ENCODE measurements around the gene CDK18. TPM values are rescaled to one million over a fixed set of nuclear protein-coding genes. Genes with fewer than 3 reads are reported as not detected.
A peak's percentile ranks its signal among the peaks of the same experiment; 100 is the strongest.

The CDK18 gene
- total RNA-seq, 1 experiment from 2014 or later: 1.1 TPM

GRCh38 chr1:205543351-205544301 is 39.2 kb downstream of the CDK18 start:
- Histone ChIP-seq H3K4me3 (peak overlapping the region; percentile 46), H3K36me3 (no peaks in the 10 kb centered on the region), H3K4me1 (no peaks in the 10 kb centered on the region), H3K27ac (no peak overlapping the region), H3K9me3 (replicated peaks) (no peaks in the 10 kb centered on the region), H3K27me3 (peaks cover 4% of the 10 kb centered on the region)
- peak; percentile 70 to 72 for DNase-seq

GRCh38 chr1:205545001-205545919 is 40.8 kb downstream of the CDK18 start:
- Histone ChIP-seq H3K27me3 (peaks cover 3% of the 10 kb centered on the region), H3K9me3 (replicated peaks) (no peaks in the 10 kb centered on the region), H3K4me1 (no peaks in the 10 kb centered on the region), H3K27ac (no peak overlapping the region), H3K36me3 (no peaks in the 10 kb centered on the region), H3K4me3 (no peak overlapping the region)
- DNase-seq: no peak

GRCh38 chr1:205545991-205546390 is 41.5 kb downstream of the CDK18 start:
- peaks cover 3% of the 10 kb centered on the region; the same call in 1 of the 2 replicates for H3K27me3 ChIP-seq
- H3K36me3 ChIP-seq: no peaks in the 10 kb centered on the region
- H3K4me1 ChIP-seq: no peaks in the 10 kb centered on the region
- no peak overlapping the region for H3K4me3 ChIP-seq
- H3K27ac ChIP-seq: no peak overlapping the region
- DNase-seq: no peak
- H3K9me3 ChIP-seq (replicated peaks): no peaks in the 10 kb centered on the region

- Histone ChIP-seq H3K36me3 (no peaks in the 10 kb centered on the region), H3K27ac (no peak overlapping the region), H3K4me1 (no peaks in the 10 kb centered on the region), H3K27me3 (peaks cover 3% of the 10 kb centered on the region; the same call in 1 of the 2 replicates), H3K9me3 (replicated peaks) (no peaks in the 10 kb centered on the region), H3K4me3 (no peak overlapping the region)
- DNase-seq: no peak
Measured at GRCh38 chr1:205546541-205546940, 42.1 kb downstream of the CDK18 start.

- no peaks in the 10 kb centered on the region for H3K4me1 ChIP-seq
Measured at GRCh38 chr1:205547936-205548827, 43.7 kb downstream of the CDK18 start.

DNA sequence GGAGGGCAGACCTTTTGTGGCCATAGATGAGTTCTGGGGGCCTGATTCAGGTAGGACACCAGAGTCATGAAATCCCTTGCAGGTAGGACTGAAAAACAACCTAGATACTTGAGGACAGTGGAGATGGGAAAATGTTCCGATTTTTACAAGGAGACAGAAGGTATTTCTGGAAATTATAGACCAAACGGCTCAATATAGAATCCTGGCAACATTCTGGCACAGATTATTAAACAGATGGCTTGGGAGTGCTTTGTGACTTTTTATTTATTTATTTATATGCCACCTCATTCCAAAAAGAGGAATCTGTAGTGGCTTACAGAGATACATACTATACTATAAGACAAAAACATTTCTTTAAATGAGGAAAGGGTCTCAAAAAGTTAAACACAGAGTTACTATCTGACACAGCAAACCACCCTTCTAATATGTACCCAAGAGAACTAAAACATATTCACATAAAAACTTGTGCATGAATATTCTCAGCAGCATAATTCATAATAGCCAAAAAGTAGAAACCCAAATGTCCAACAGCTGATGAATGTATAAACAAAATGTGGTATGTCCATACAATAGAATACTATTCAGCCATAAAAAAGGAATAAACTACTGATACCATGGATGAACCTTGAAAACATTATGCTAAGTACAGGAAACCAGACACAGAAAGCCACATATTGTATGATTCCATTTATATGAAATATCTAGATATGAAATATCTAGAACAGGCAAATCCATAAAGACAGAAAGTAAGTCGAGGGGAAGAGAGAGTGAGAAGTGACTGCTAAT is 49.8 kb downstream of the CDK18 start:
- H3K27ac ChIP-seq: no peak overlapping the region
- no peaks in the 10 kb centered on the region for H3K36me3 ChIP-seq
- H3K4me1 ChIP-seq: no peaks in the 10 kb centered on the region
- H3K9me3 ChIP-seq (replicated peaks): no peaks in the 10 kb centered on the region
- no peak overlapping the region for H3K4me3 ChIP-seq
- H3K27me3 ChIP-seq: no peaks in the 10 kb centered on the region
- no peak for DNase-seq

More at GRCh38 chr1:205547936-205548827, 43.7 kb downstream of the CDK18 start:
- H3K4me3 ChIP-seq: no peak overlapping the region
- peaks cover 3% of the 10 kb centered on the region; the same call in 1 of the 2 replicates for H3K27me3 ChIP-seq
- no peak overlapping the region for H3K27ac ChIP-seq
- no peaks in the 10 kb centered on the region for H3K36me3 ChIP-seq
- H3K9me3 ChIP-seq (replicated peaks): no peaks in the 10 kb centered on the region
- DNase-seq: no peak

GRCh38 chr1:205561501-205562203 is 57.2 kb downstream of the CDK18 start:
- H3K27me3 ChIP-seq: 0 out of 2 replicates have a peak, but pooled peaks cover 2% of the 10 kb centered on the region
- no peak for DNase-seq
- H3K4me1 ChIP-seq: no peaks in the 10 kb centered on the region
- H3K4me3 ChIP-seq: no peak overlapping the region
- H3K9me3 ChIP-seq (replicated peaks): no peaks in the 10 kb centered on the region
- no peaks in the 10 kb centered on the region for H3K36me3 ChIP-seq
- no peak overlapping the region for H3K27ac ChIP-seq

GRCh38 chr1:205563927-205564441 is 59.5 kb downstream of the CDK18 start:
- DNase-seq: no peak
- Histone ChIP-seq H3K4me3 (no peak overlapping the region), H3K27me3 (peaks cover 13% of the 10 kb centered on the region), H3K9me3 (replicated peaks) (no peaks in the 10 kb centered on the region), H3K27ac (no peak overlapping the region), H3K36me3 (no peaks in the 10 kb centered on the region), H3K4me1 (no peaks in the 10 kb centered on the region)

GRCh38 chr1:205565799-205566198 is 61.3 kb downstream of the CDK18 start:
- Histone ChIP-seq H3K27ac (no peak overlapping the region), H3K4me3 (no peak overlapping the region), H3K4me1 (no peaks in the 10 kb centered on the region), H3K9me3 (replicated peaks) (no peaks in the 10 kb centered on the region), H3K27me3 (peaks cover 27% of the 10 kb centered on the region), H3K36me3 (no peaks in the 10 kb centered on the region)
- no peak for DNase-seq

DNA sequence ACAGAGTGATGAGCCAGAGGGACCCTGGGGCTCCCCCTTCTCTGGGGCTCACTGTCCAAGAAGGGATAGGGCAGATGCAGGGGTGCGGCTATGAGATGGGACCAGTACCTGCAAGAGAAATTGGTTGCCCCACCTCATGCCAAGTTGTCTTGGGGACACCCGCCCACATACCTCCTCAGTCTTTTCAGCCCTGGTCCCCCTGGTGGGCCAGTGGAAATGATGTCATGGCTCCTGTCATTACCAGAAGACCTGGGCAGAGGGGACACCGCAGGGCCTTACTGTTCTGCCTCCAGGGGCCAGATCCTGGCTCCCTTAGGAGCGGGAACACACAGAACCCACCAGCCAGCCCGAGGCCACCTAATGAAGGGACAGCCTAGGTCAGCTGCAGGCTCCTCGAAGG is 63.2 kb downstream of the CDK18 start:
- no peak overlapping the region for H3K4me3 ChIP-seq
- no peaks in the 10 kb centered on the region for H3K4me1 ChIP-seq
- H3K27ac ChIP-seq: no peak overlapping the region
- H3K27me3 ChIP-seq: peaks cover 39% of the 10 kb centered on the region
- no peak for DNase-seq
- H3K9me3 ChIP-seq (replicated peaks): no peaks in the 10 kb centered on the region
- H3K36me3 ChIP-seq: no peaks in the 10 kb centered on the region

- Histone ChIP-seq H3K9me3 (replicated peaks) (no peaks in the 10 kb centered on the region), H3K4me3 (no peak overlapping the region), H3K36me3 (no peaks in the 10 kb centered on the region), H3K4me1 (no peaks in the 10 kb centered on the region), H3K27me3 (peaks cover 39% of the 10 kb centered on the region), H3K27ac (no peak overlapping the region)
- no peak for DNase-seq
Measured at GRCh38 chr1:205568135-205568468, 63.6 kb downstream of the CDK18 start.

DNA sequence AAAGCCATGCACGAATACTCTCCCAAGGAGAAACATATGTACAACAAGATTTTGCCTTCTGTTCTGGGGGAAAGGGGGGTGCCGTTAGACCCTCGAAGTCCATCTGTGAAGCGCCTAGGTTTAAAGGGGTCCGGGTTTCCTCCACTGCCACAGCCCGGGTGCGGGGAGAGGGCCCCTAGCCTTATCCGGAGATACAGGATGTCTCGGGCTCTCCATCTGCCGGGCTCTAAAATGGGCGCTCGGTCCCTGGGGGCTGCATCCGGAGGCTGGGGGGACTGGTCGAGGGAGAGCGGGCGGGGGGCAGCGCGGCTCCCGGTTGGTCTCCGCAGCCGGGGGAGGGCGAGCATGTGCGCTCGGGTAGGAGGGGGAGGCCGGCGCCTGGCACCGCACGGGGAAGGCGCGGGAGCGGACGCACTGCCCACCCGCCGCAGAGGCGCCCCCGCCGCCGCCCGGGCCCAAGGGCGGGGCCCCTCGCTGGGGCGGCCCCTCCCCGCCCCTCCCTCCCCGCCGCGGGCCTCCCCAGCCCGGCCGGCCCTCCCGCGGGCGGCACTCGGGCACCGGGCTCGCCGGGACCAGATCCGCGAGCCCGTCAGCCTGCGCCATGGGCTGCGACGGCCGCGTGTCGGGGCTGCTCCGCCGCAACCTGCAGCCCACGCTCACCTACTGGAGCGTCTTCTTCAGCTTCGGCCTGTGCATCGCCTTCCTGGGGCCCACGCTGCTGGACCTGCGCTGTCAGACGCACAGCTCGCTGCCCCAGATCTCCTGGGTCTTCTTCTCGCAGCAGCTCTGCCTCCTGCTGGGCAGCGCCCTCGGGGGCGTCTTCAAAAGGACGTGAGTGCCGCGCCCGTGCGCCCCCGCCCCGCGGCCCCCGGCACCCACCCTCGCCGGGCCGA is 64.2 kb downstream of the CDK18 start:
- H3K36me3 ChIP-seq: no peaks in the 10 kb centered on the region
- no peak overlapping the region for H3K4me3 ChIP-seq
- no peak overlapping the region for H3K27ac ChIP-seq
- H3K4me1 ChIP-seq: no peaks in the 10 kb centered on the region
- no peak for DNase-seq
- no peaks in the 10 kb centered on the region for H3K9me3 ChIP-seq (replicated peaks)
- peaks cover 39% of the 10 kb centered on the region for H3K27me3 ChIP-seq

All from SJCRH30 (cell line).